A549 (cell line): ENCODE results near the gene SKP1. TPM values are rescaled to one million over a fixed set of nuclear protein-coding genes. Genes with fewer than 3 reads are reported as not detected.

Source experiments
- ATAC-seq, 2 experiments: fragments of 200-7000 bp in 1 of 2; fragments of >200 bp in 1 of 2; cut with Nextera tagmentation in 1 of 2; cut with Tn5 transposase in 1 of 2; 3 replicates each; pipeline versions ENCODE4 v1.8.0 to v1.9.1; 2018 to 2020; ENCODE audit warnings: mild to moderate bottlenecking in 1 of 2, moderate library complexity in 1 of 2
- CTCF ChIA-PET: fragments of 300-600 bp; sonication (Branson Sonifier 250); formaldehyde crosslinking; extraction: SDS; loops from one replicate; lab custom pipeline; 2021; ENCODE audit warnings: antibody characterized with exemption, inconsistent platforms; lab: Yijun Ruan, JAX
- POLR2A ChIA-PET: fragments of 350-600 bp; formaldehyde crosslinking; extraction: SDS; loops from one replicate; lab custom pipeline; 2021; ENCODE audit warnings: antibody characterized with exemption, inconsistent platforms; lab: Yijun Ruan, JAX
- DNase-seq, 2 experiments: peaks; one replicate each; pipeline versions ENCODE4 v3.0.0 to v3.0.0-alpha.2; 2011 to 2016; ENCODE audit warnings: low read depth in 1 of 2, low spot score in 1 of 2
- FAIRE-seq: peaks from 2 replicates; lab custom pipeline; 2011; peaks lifted over from hg19 to GRCh38; lab: Jason Lieb, UNC
- H3K27ac ChIP-seq, 2 experiments: fragments of >200 bp; sonication (Bioruptor Twin); formaldehyde crosslinking; 3 replicates each; pipeline ENCODE4 v1.5.1; 2016 to 2017
- H3K4me1 ChIP-seq: fragments of >200 bp; sonication (Bioruptor Twin); formaldehyde crosslinking; 3 replicates; pipeline ENCODE4 v1.6.1; 2016
- H3K4me2 ChIP-seq: fragments of >200 bp; sonication (Bioruptor Twin); formaldehyde crosslinking; 3 replicates; pipeline ENCODE4 v1.6.1; 2016
- H3K4me3 ChIP-seq: fragments of >200 bp; sonication (Bioruptor Twin); formaldehyde crosslinking; 3 replicates; pipeline ENCODE4 v1.5.1; 2016
- H3K9me3 ChIP-seq: fragments of >200 bp; sonication (Bioruptor Twin); formaldehyde crosslinking; 3 replicates; pipeline ENCODE4 v1.6.1; 2016
- BCL3 ChIP-seq: fragments of >200 bp; sonication (Bioruptor Twin); formaldehyde crosslinking; IDR thresholded peaks from 3 replicates; pipeline ENCODE4 v1.6.1; 2016
- BHLHE40 ChIP-seq: IDR thresholded peaks from 2 replicates; pipeline ENCODE4 v1.6.1; 2012; ENCODE audit warnings: low read depth, low read length, inconsistent platforms
- CBX8 ChIP-seq: fragments of 200-600 bp; sonication (generic); IDR thresholded peaks from 2 replicates; pipeline ENCODE4 v1.6.1; 2016
- CHD2 ChIP-seq: fragments of 150-350 bp; IDR thresholded peaks from 2 replicates; pipeline ENCODE4 v1.6.1; 2014; ENCODE audit warnings: low read length; ENCODE audit not compliant: partially characterized antibody
- CTCF ChIP-seq: fragments of >200 bp; sonication (Bioruptor Twin); formaldehyde crosslinking; IDR thresholded peaks from 3 replicates; pipeline ENCODE4 v1.5.1; 2016
- E2F6 ChIP-seq: IDR thresholded peaks from 2 replicates; pipeline ENCODE4 v1.6.1; 2012; ENCODE audit warnings: low read depth, borderline replicate concordance
- EHF ChIP-seq: fragments of 250-450 bp; sonication (Bioruptor Pico); IDR thresholded peaks from 2 replicates; pipeline ENCODE4 v1.5.0; 2020; ENCODE audit warnings: mild to moderate bottlenecking
- FOSB ChIP-seq: fragments of 250-450 bp; sonication (Bioruptor Pico); IDR thresholded peaks from 2 replicates; pipeline ENCODE4 v1.5.0; 2020; ENCODE audit warnings: mild to moderate bottlenecking, moderate library complexity
- FOXS1 ChIP-seq: fragments of 250-450 bp; sonication (Bioruptor Pico); IDR thresholded peaks from 2 replicates; pipeline ENCODE4 v1.5.0; 2020; ENCODE audit warnings: mild to moderate bottlenecking, moderate library complexity
- GATA3 ChIP-seq: IDR thresholded peaks from 2 replicates; pipeline ENCODE4 v1.6.1; 2012; ENCODE audit warnings: borderline replicate concordance
- HDAC2 ChIP-seq: fragments of 200-600 bp; sonication (generic); IDR thresholded peaks from 2 replicates; pipeline ENCODE4 v1.6.1; 2016
- HMGXB4 ChIP-seq: fragments of 250-450 bp; sonication (Bioruptor Pico); IDR thresholded peaks from 2 replicates; pipeline ENCODE4 v1.5.0; 2021; ENCODE audit warnings: mild to moderate bottlenecking, moderate library complexity, borderline replicate concordance
- JUNB ChIP-seq: fragments of >200 bp; sonication (Bioruptor Twin); formaldehyde crosslinking; IDR thresholded peaks from 2 replicates; pipeline ENCODE4 v1.6.1; 2016
- KDM5A ChIP-seq: fragments of 200-600 bp; sonication (generic); IDR thresholded peaks from 2 replicates; pipeline ENCODE4 v1.6.1; 2016; ENCODE audit warnings: antibody characterized with exemption, mild to moderate bottlenecking
- NPAS2 ChIP-seq: fragments of 250-450 bp; sonication (Bioruptor Pico); IDR thresholded peaks from 2 replicates; pipeline ENCODE4 v1.8.0; 2022; ENCODE audit warnings: mild to moderate bottlenecking, moderate library complexity, borderline replicate concordance
- NR3C1 ChIP-seq: fragments of >200 bp; sonication (Bioruptor Twin); formaldehyde crosslinking; IDR thresholded peaks from 3 replicates; pipeline ENCODE4 v1.6.1; 2017
- PBX3 ChIP-seq: IDR thresholded peaks from 2 replicates; pipeline ENCODE4 v1.6.1; 2012
- POLR2A ChIP-seq: IDR thresholded peaks from 2 replicates; pipeline ENCODE4 v1.6.1; 2012; ENCODE audit warnings: mild to moderate bottlenecking, low read length
- POLR2AphosphoS2 ChIP-seq: conservative IDR thresholded peaks from 2 replicates; pipeline ENCODE4 v1.6.1; 2012; ENCODE audit warnings: low read length, improper control_type of control experiment, inconsistent platforms
- RAD21 ChIP-seq, 2 experiments: fragments of >200 bp in 1 of 2; sonication (Bioruptor Twin) in 1 of 2; formaldehyde crosslinking in 1 of 2; IDR thresholded peaks in 1 of 2; conservative IDR thresholded peaks in 1 of 2; 2 replicates in 1 of 2; 3 replicates in 1 of 2; pipeline ENCODE4 v1.6.1; 2012 to 2018; ENCODE audit warnings: inconsistent platforms in 1 of 2
- REST ChIP-seq: fragments of 200-600 bp; sonication (generic); IDR thresholded peaks from 2 replicates; pipeline ENCODE4 v1.6.1; 2016; ENCODE audit warnings: antibody characterized with exemption, mild to moderate bottlenecking, moderate library complexity
- SREBF2 ChIP-seq: fragments of 450-650 bp; IDR thresholded peaks from 2 replicates; pipeline ENCODE4 v1.6.1; 2014; ENCODE audit warnings: mild to moderate bottlenecking, moderate library complexity
- TP53 ChIP-seq: fragments of 250-450 bp; sonication (Bioruptor Pico); IDR thresholded peaks from 2 replicates; pipeline ENCODE4 v1.5.0; 2021; ENCODE audit warnings: mild to moderate bottlenecking, moderate library complexity
- ZNF302 ChIP-seq: fragments of 250-450 bp; sonication (Bioruptor Pico); IDR thresholded peaks from 2 replicates; pipeline ENCODE4 v1.9.0; 2021; ENCODE audit warnings: inconsistent platforms, mild to moderate bottlenecking, moderate library complexity
- ZSCAN20 ChIP-seq: fragments of 250-450 bp; sonication (Bioruptor Pico); IDR thresholded peaks from 2 replicates; pipeline ENCODE4 v1.8.0; 2022; ENCODE audit warnings: mild to moderate bottlenecking, moderate library complexity
- WGBS: methylation state at CpG from one replicate; pipeline ENCODE4 v1.1.6; 2017; ENCODE audit errors: missing lambda C conversion rate; 5-methylcytosine and 5-hydroxymethylcytosine counted together
- polyA plus RNA-seq, 4 experiments: library from polyadenylated mRNA; depleted of rRNA in 3 of 4; stranded (reverse); fragments of >200 nt; fragmentation: RNase III in 1 of 4; extraction: RNeasy Plus Mini Kit Qiagen cat#74134 plus additional on column Dnase treatment in 1 of 4; gene quantifications; 2 replicates in 3 of 4; 3 replicates in 1 of 4; pipeline ENCODE4 v1.2.3, GENCODE V29; 2011 to 2017

The SKP1 gene
- polyA plus RNA-seq, 2 of the 4 experiments (the other 2 are of a cell fraction): 776 to 870 TPM

GRCh38 chr5:134116789-134117761, 59.7 kb downstream of the SKP1 start:
- no peak for ATAC-seq
- POLR2A ChIA-PET: no interaction called here
- Histone ChIP-seq H3K4me1 (peaks cover 4% of the 10 kb centered on the region; the same call in 1 of the 3 replicates), H3K9me3 (no peaks in the 10 kb centered on the region), H3K4me3 (no peak overlapping the region), H3K4me2 (no peak overlapping the region), H3K27ac (no peak overlapping the region)
- no peak for DNase-seq
- WGBS: 91% methylated on average over 12 of the region's 12 CpGs
- CTCF ChIA-PET: interaction anchor here (0.6 to 22.6 kb wide), 6 partner anchors 15 to 77 kb away, joined by 3 to 263 read pairs (median 7); no protein-coding TSS in a partner anchor
- TF ChIP-seq TP53: no peak
- no peak for TF ChIP-seq HMGXB4 (CRISPR knock-in tag)
- no peak for TF ChIP-seq SREBF2
- TF ChIP-seq POLR2AphosphoS2: no peak
- no peak for TF ChIP-seq PBX3
- no peak for TF ChIP-seq REST
- TF ChIP-seq KDM5A: no peak
- TF ChIP-seq ZNF302 (CRISPR knock-in tag): no peak
- TF ChIP-seq CBX8: no peak
- TF ChIP-seq NPAS2 (CRISPR knock-in tag): no peak
- TF ChIP-seq BCL3: no peak
- TF ChIP-seq FOXS1 (CRISPR knock-in tag): no peak
- no peak for TF ChIP-seq E2F6
- no peak for TF ChIP-seq ZSCAN20
- no peak for FAIRE-seq

- no peak for FAIRE-seq
- WGBS: 95% methylated on average over 10 of the region's 10 CpGs
- peak overlapping the region; percentile 76; the same call in 1 of the 3 replicates for H3K4me2 ChIP-seq
- peaks cover 4% of the 10 kb centered on the region; the same call in 1 of the 3 replicates for H3K4me1 ChIP-seq
- no peak for ATAC-seq
- no peaks in the 10 kb centered on the region for H3K9me3 ChIP-seq
- ChIA-PET CTCF (interaction anchor here (9.2 to 22.6 kb wide), 2 partner anchors 27 to 76 kb away, joined by 62 to 263 read pairs; no protein-coding TSS in a partner anchor), POLR2A (no interaction called here)
- H3K4me3 ChIP-seq: no peak overlapping the region
- no peak overlapping the region for H3K27ac ChIP-seq
- no peak for DNase-seq
- no peak for TF ChIP-seq CBX8
- no peak for TF ChIP-seq HDAC2
- TF ChIP-seq JUNB: no peak
- TF ChIP-seq RAD21 (conservative IDR thresholded peaks at IDR 0.05 in 1 of 2, IDR thresholded peaks at IDR 0.05 in 1 of 2): no peak
- no peak for TF ChIP-seq FOSB (CRISPR knock-in tag)
- no peak for TF ChIP-seq BCL3
- no peak for TF ChIP-seq BHLHE40
- no peak for TF ChIP-seq POLR2A
- no peak for TF ChIP-seq GATA3
- no peak for TF ChIP-seq NR3C1
- TF ChIP-seq CHD2: no peak
- no peak for TF ChIP-seq CTCF
- no peak for TF ChIP-seq EHF (CRISPR knock-in tag)
Observed at GRCh38 chr5:134116286-134116685, 60.5 kb downstream of the SKP1 start.
